SK-N-SH treated with all-trans-retinoic acid at 6 μM for 48 hours (cell line): Measurements from ENCODE around the gene GNG13.

Experiments used
- ARNTL ChIP-seq: fragments of 450-650 bp; formaldehyde crosslinking; IDR thresholded peaks from 2 replicates; pipeline ENCODE4 v1.5.0; 2020; ENCODE audit warnings: low read depth, mild to moderate bottlenecking, moderate library complexity, borderline replicate concordance
- OSR1 ChIP-seq: fragments of 250-450 bp; sonication (Bioruptor Pico); IDR thresholded peaks from 2 replicates; pipeline ENCODE4 v1.8.0; 2022; ENCODE audit warnings: moderate library complexity, mild to moderate bottlenecking, inconsistent platforms
- RARB ChIP-seq: fragments of 250-450 bp; sonication (Bioruptor Pico); IDR thresholded peaks from 2 replicates; pipeline ENCODE4 v1.8.0; 2021; ENCODE audit warnings: mild to moderate bottlenecking, moderate library complexity
- TOX ChIP-seq: fragments of 250-450 bp; sonication (Bioruptor Pico); IDR thresholded peaks from 2 replicates; pipeline ENCODE4 v1.8.0; 2021; ENCODE audit warnings: mild to moderate bottlenecking, moderate library complexity, borderline replicate concordance
- TSHZ2 ChIP-seq: fragments of 250-450 bp; sonication (Bioruptor Pico); IDR thresholded peaks from 2 replicates; pipeline ENCODE4 v1.5.0; 2020; ENCODE audit warnings: mild to moderate bottlenecking, moderate library complexity
- ZNF565 ChIP-seq: fragments of 450-650 bp; formaldehyde crosslinking; conservative IDR thresholded peaks from 2 replicates; pipeline ENCODE4 v1.5.0; 2020; ENCODE audit warnings: low read depth, mild to moderate bottlenecking, moderate library complexity

- TF ChIP-seq TSHZ2 (CRISPR knock-in tag) (no peak), ARNTL (CRISPR knock-in tag) (no peak), TOX (CRISPR knock-in tag) (no peak), RARB (CRISPR knock-in tag) (no peak), OSR1 (CRISPR knock-in tag) (no peak), ZNF565 (CRISPR knock-in tag) (no peak)
Measured at GRCh38 chr16:819336-820043, 19.0 kb upstream of the GNG13 start.
